ENCODE data around the gene ADIG.

Gene ADIG

GRCh38 chr20:38631155-38632022 is 50.4 kb downstream of the ADIG start:
- no peaks in the 10 kb centered on the region for H3K9me3 Mint-ChIP-seq
- H3K4me3 Mint-ChIP-seq = peak overlapping the region in 1 of 2 donors; percentile 9
- H3K27me3 Mint-ChIP-seq = peaks cover 24% of the 10 kb centered on the region
- ATAC-seq (no peak), DNase-seq (no peak)
- peaks cover 11% of the 10 kb centered on the region for H3K4me1 Mint-ChIP-seq
- H3K27ac Mint-ChIP-seq = peak overlapping the region; percentile 91 to 93

GRCh38 chr20:38633577-38634093 is 52.6 kb downstream of the ADIG start:
- Mint-ChIP-seq H3K9me3 (no peaks in the 10 kb centered on the region), H3K27ac (no peak overlapping the region), H3K4me3 (no peak overlapping the region), H3K4me1 (peaks cover 11% of the 10 kb centered on the region), H3K27me3 (peaks cover 30% of the 10 kb centered on the region)
- peak; percentile 60 to 64 for DNase-seq
- peak; percentile 88 for ATAC-seq

- H3K4me3 Mint-ChIP-seq = no peak overlapping the region
- DNase-seq = no peak
- no peak overlapping the region for H3K27ac Mint-ChIP-seq
- H3K4me1 Mint-ChIP-seq = peaks cover 8% of the 10 kb centered on the region
- H3K9me3 Mint-ChIP-seq = no peaks in the 10 kb centered on the region
- ATAC-seq = no peak
- H3K27me3 Mint-ChIP-seq = peaks cover 44% of the 10 kb centered on the region
Observed at GRCh38 chr20:38635721-38636288, 54.8 kb downstream of the ADIG start.
